CD14-positive monocyte (primary cell): ENCODE measurements around the gene CROCC2. TPM values are rescaled to one million over a fixed set of nuclear protein-coding genes. Genes with fewer than 3 reads are reported as not detected.

Experiments used
- DNase-seq, 3 donors: peaks; one replicate each; pipeline ENCODE4 v3.0.0-alpha.2; 2011 to 2022
- H2AFZ ChIP-seq: 2 replicates; pipeline ENCODE4 v1.6.0; 2012; ENCODE audit warnings: mild to moderate bottlenecking, low read depth, low read length, inconsistent platforms; ENCODE audit not compliant: insufficient read depth, poor library complexity, severe bottlenecking
- H3K27ac ChIP-seq, 2 donors: 1 replicate in 1 of 2; 2 replicates in 1 of 2; pipeline ENCODE4 v1.5.1; 2012 to 2013; ENCODE audit warnings: low read length in 2 of 2, control low read depth in 1 of 2, inconsistent platforms in 1 of 2, low read depth in 1 of 2, mild to moderate bottlenecking in 1 of 2
- H3K27me3 ChIP-seq, 2 donors: one replicate each; pipeline versions ENCODE4 v1.6.0 to v1.6.1; 2011 to 2013; ENCODE audit warnings: low read length in 2 of 2; ENCODE audit not compliant: control insufficient read depth in 2 of 2, insufficient read depth in 2 of 2
- H3K36me3 ChIP-seq, 2 donors: replicated peaks in 1 of 2; 1 replicate in 1 of 2; 2 replicates in 1 of 2; pipeline versions ENCODE4 v1.5.1 to v1.6.1; 2012 to 2013; ENCODE audit warnings: low read length in 2 of 2, control low read depth in 1 of 2, inconsistent platforms in 1 of 2, mild to moderate bottlenecking in 1 of 2; ENCODE audit not compliant: insufficient read depth in 2 of 2, control insufficient read depth in 1 of 2
- H3K4me1 ChIP-seq, 2 donors: 1 replicate in 1 of 2; 2 replicates in 1 of 2; pipeline versions ENCODE4 v1.5.1 to v1.6.1; 2012 to 2013; ENCODE audit warnings: low read length in 2 of 2, control low read depth in 1 of 2, inconsistent platforms in 1 of 2, mild to moderate bottlenecking in 1 of 2, moderate library complexity in 1 of 2; ENCODE audit not compliant: insufficient read depth in 2 of 2, control insufficient read depth in 1 of 2
- H3K4me2 ChIP-seq: replicated peaks from 2 replicates; pipeline ENCODE3; 2012; ENCODE audit warnings: low read length, moderate library complexity, mild to moderate bottlenecking; ENCODE audit not compliant: poor library complexity, severe bottlenecking; ENCODE audit errors: extremely low read depth
- H3K4me3 ChIP-seq, 3 experiments: fragments of 200-600 bp in 1 of 3; sonication (generic) in 1 of 3; replicated peaks in 1 of 3; 1 replicate in 2 of 3; 2 replicates in 1 of 3; pipeline ENCODE4 v1.5.1; 2011 to 2013; ENCODE audit warnings: low read length in 3 of 3, mild to moderate bottlenecking in 3 of 3, control low read depth in 2 of 3, low read depth in 2 of 3, inconsistent platforms in 1 of 3, moderate library complexity in 1 of 3
- H3K79me2 ChIP-seq: 2 replicates; pipeline ENCODE4 v1.6.0; 2012; ENCODE audit warnings: mild to moderate bottlenecking, control low read depth, inconsistent platforms, low read length, moderate library complexity; ENCODE audit not compliant: insufficient read depth
- H3K9ac ChIP-seq: 2 replicates; pipeline ENCODE4 v1.6.0; 2017; ENCODE audit warnings: low read length, mild to moderate bottlenecking; ENCODE audit not compliant: insufficient read depth, poor library complexity, severe bottlenecking
- H3K9me3 ChIP-seq, 2 donors: replicated peaks in 1 of 2; 1 replicate in 1 of 2; 2 replicates in 1 of 2; pipeline versions ENCODE4 v1.5.1 to v1.6.1; 2012 to 2013; ENCODE audit warnings: low read length in 2 of 2, control low read depth in 1 of 2; ENCODE audit not compliant: control insufficient read depth in 1 of 2, insufficient read depth in 1 of 2
- H4K20me1 ChIP-seq: 2 replicates; pipeline ENCODE4 v1.6.0; 2012; ENCODE audit warnings: mild to moderate bottlenecking, low read length, control low read depth, moderate library complexity; ENCODE audit not compliant: insufficient read depth
- H3K27ac Mint-ChIP-seq, 7 donors: one replicate each; pipeline ENCODE4 v1.8.0; 2020; ENCODE audit warnings: mild to moderate bottlenecking in 7 of 7, mixed read lengths in 7 of 7, moderate library complexity in 6 of 7, inconsistent platforms in 2 of 7
- H3K27me3 Mint-ChIP-seq, 3 donors: one replicate each; pipeline ENCODE4 v1.8.0; 2021 to 2022; ENCODE audit warnings: low read depth in 3 of 3, mild to moderate bottlenecking in 3 of 3, mixed read lengths in 3 of 3, moderate library complexity in 3 of 3, inconsistent platforms in 1 of 3
- H3K36me3 Mint-ChIP-seq, 2 donors: one replicate each; pipeline ENCODE4 v1.8.0; 2020; ENCODE audit warnings: mixed read lengths in 2 of 2, inconsistent platforms in 1 of 2, mild to moderate bottlenecking in 1 of 2
- H3K4me1 Mint-ChIP-seq: one replicate; pipeline ENCODE4 v1.8.0; 2020; ENCODE audit warnings: mild to moderate bottlenecking, mixed read lengths
- H3K4me3 Mint-ChIP-seq, 2 donors: one replicate each; pipeline ENCODE4 v1.8.0; 2020; ENCODE audit warnings: mild to moderate bottlenecking in 2 of 2, mixed read lengths in 2 of 2, moderate library complexity in 1 of 2
- H3K9me3 Mint-ChIP-seq, 7 donors: one replicate each; pipeline ENCODE4 v1.8.0; 2020 to 2022; ENCODE audit warnings: mixed read lengths in 7 of 7, mild to moderate bottlenecking in 6 of 7, moderate library complexity in 6 of 7, inconsistent platforms in 2 of 7
- CTCF ChIP-seq: fragments of 200-600 bp; IDR thresholded peaks from one replicate; pipeline ENCODE4 v1.8.0; 2022; ENCODE audit warnings: antibody characterized with exemption, mild to moderate bottlenecking
- WGBS: methylation state at CpG from one replicate; pipeline ENCODE4 v1.1.5; 2013; ENCODE audit warnings: missing lambda C conversion rate; ENCODE audit not compliant: insufficient coverage; 5-methylcytosine and 5-hydroxymethylcytosine counted together
- intact Hi-C, 2 donors: fragments of 100-400 bp; cut with micrococcal nuclease; formaldehyde crosslinking; loops; one replicate each; pipeline versions ENCODE4 v1.15.0 to v1.15.1; 2023
- polyA plus RNA-seq, 3 donors: library from polyadenylated mRNA; depleted of rRNA in 1 of 3; unstranded in 2 of 3; stranded (reverse) in 1 of 3; fragments of 300-500 nt in 2 of 3; fragments of >200 nt in 1 of 3; fragmentation: Illumina TruSeq in 2 of 3; gene quantifications; 1 replicate in 2 of 3; 2 replicates in 1 of 3; pipeline ENCODE4 v1.2.3, GENCODE V29; 2012 to 2021

Gene CROCC2
- polyA plus RNA-seq, 3 donors = 0.15 TPM; not detected in 2

- intact Hi-C loops = no loop called here
Observed at GRCh38 chr2:241034490-241035141, 128.5 kb downstream of the CROCC2 start.

More at GRCh38 chr2:241034490-241035141, 128.5 kb downstream of the CROCC2 start:
- H3K9me3 ChIP-seq = peaks cover 0 to 6% of the 10 kb centered on the region in 2 donors
- Mint-ChIP-seq H3K9me3 (peaks cover 0 to 2% (median 0%) of the 10 kb centered on the region in 7 donors), H3K27ac (no peak overlapping the region), H3K36me3 (no peaks in the 10 kb centered on the region), H3K4me3 (no peak overlapping the region), H3K27me3 (peaks cover 4 to 15% (median 11%) of the 10 kb centered on the region in 3 donors), H3K4me1 (no peaks in the 10 kb centered on the region)
- H3K4me3 ChIP-seq = no peak overlapping the region
- peaks cover 0 to 4% of the 10 kb centered on the region in 2 donors for H3K4me1 ChIP-seq
- H3K79me2 ChIP-seq = no peaks in the 10 kb centered on the region
- no peak overlapping the region for H3K4me2 ChIP-seq
- WGBS = 100% methylated on average over 10 of the region's 22 CpGs
- no peaks in the 10 kb centered on the region for H3K36me3 ChIP-seq
- no peak for TF ChIP-seq CTCF
- H3K9ac ChIP-seq = no peak overlapping the region
- H3K27ac ChIP-seq = no peak overlapping the region
- H3K27me3 ChIP-seq = peaks cover 0 to 16% of the 10 kb centered on the region in 2 donors
- no peaks in the 10 kb centered on the region for H4K20me1 ChIP-seq
- peak in 1 of 3 donors; percentile 1 for DNase-seq
- no peak overlapping the region for H2AFZ ChIP-seq
